ENCODE measurements around the gene ADAMTSL1. TPM values are rescaled to one million over a fixed set of nuclear protein-coding genes. Genes with fewer than 3 reads are reported as not detected.

The ADAMTSL1 gene
- total and polyA plus RNA-seq, 2 donors from 2014 or later: 3.0 to 27.3 TPM

DNA sequence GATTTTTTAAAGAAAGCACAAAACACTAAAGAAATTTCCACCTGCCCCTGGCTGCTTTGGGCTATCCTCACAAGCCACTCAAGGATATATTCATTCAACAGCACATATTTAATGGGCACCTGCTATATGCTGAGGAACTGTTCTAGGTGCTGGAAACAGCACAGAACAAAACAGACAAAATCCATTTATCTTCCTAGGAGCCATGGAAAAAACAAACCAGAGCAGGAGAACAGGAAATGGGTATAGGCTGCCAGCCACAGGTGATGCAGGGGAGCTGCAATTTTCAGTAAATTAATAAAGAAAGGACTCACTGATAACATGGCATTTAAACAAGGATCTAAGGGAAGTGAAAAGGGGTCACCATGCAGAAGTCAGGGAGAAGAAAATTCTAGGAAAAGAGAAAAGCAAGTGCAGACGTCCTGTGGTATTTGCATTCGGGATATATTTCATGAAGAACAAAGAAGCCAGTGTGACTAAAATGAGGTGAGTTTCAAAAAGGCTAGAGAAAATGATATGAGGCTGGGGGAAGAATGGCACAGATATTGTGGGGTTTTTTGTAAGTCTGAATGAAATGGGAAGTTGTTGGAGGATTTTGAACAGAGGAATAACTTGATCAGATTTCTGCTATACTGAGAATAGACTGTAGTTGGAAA, 152.2 kb downstream of the ADAMTSL1 start:
- Histone ChIP-seq H3K27ac (ENCODE audit: low read depth in 2 of 2, low read length in 2 of 2) (no peak overlapping the region), H3K9me3 (ENCODE audit: control insufficient read depth in 2 of 3, insufficient read depth in 1 of 3, low read length in 3 of 3) (no peaks in the 10 kb centered on the region), H3K4me3 (ENCODE audit: low read length in 3 of 3) (no peak overlapping the region), H3K27me3 (ENCODE audit: control insufficient read depth, insufficient read depth, low read length) (no peaks in the 10 kb centered on the region), H3K9ac (ENCODE audit: low read length in 3 of 3) (no peak overlapping the region), H3K4me1 (ENCODE audit: control insufficient read depth in 2 of 3, insufficient read depth in 2 of 3, low read depth in 1 of 3, low read length in 3 of 3) (no peaks in the 10 kb centered on the region), H3K36me3 (ENCODE audit: control insufficient read depth in 2 of 3, insufficient read depth in 3 of 3, low read length in 3 of 3) (no peaks in the 10 kb centered on the region)
- DNase-seq: no peak
- TF ChIP-seq, protein P1, sequence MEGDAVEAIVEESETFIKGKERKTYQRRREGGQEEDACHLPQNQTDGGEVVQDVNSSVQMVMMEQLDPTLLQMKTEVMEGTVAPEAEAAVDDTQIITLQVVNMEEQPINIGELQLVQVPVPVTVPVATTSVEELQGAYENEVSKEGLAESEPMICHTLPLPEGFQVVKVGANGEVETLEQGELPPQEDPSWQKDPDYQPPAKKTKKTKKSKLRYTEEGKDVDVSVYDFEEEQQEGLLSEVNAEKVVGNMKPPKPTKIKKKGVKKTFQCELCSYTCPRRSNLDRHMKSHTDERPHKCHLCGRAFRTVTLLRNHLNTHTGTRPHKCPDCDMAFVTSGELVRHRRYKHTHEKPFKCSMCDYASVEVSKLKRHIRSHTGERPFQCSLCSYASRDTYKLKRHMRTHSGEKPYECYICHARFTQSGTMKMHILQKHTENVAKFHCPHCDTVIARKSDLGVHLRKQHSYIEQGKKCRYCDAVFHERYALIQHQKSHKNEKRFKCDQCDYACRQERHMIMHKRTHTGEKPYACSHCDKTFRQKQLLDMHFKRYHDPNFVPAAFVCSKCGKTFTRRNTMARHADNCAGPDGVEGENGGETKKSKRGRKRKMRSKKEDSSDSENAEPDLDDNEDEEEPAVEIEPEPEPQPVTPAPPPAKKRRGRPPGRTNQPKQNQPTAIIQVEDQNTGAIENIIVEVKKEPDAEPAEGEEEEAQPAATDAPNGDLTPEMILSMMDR (IDR thresholded peaks at IDR 0.05; ENCODE audit: borderline replicate concordance, extremely low read depth, insufficient read depth): no peak
- intact Hi-C loops (cut with DNase I): no loop called here
- FAIRE-seq: no peak

DNA sequence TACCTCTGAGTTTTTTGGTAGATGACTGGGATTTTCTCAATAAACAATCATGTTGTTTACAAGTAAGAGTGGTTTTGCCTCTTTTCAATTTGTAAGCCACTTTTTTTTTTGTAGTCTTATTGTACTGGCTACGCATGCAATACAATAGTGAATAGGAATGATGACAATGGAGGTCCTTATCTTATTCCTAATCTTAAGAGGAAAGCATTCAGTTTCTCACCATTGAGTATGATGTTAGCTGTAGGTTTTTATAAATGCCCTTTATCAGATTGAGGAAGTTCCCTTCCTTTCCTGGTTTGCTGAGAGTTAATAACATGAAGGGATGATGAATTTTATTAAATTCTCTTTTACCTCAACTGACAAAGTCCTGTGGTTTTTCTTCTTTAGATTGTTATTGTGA, 155.2 kb downstream of the ADAMTSL1 start:
- H3K27me3 ChIP-seq (ENCODE audit: control insufficient read depth, insufficient read depth, low read length): no peaks in the 10 kb centered on the region
- DNase-seq (no peak), FAIRE-seq (no peak)
- no peaks in the 10 kb centered on the region for H3K36me3 ChIP-seq (ENCODE audit: control insufficient read depth in 2 of 3, insufficient read depth in 3 of 3, low read length in 3 of 3)
- no peak overlapping the region for H3K4me3 ChIP-seq (ENCODE audit: low read length in 3 of 3)
- H3K9me3 ChIP-seq (ENCODE audit: control insufficient read depth in 2 of 3, insufficient read depth in 1 of 3, low read length in 3 of 3): no peaks in the 10 kb centered on the region
- TF ChIP-seq, protein P1 (IDR thresholded peaks at IDR 0.05; ENCODE audit: borderline replicate concordance, extremely low read depth, insufficient read depth): no peak
- no peak overlapping the region for H3K27ac ChIP-seq (ENCODE audit: low read depth in 2 of 2, low read length in 2 of 2)
- peaks cover 0 to 3% (median 0%) of the 10 kb centered on the region in 3 donors for H3K4me1 ChIP-seq (ENCODE audit: control insufficient read depth in 2 of 3, insufficient read depth in 2 of 3, low read depth in 1 of 3, low read length in 3 of 3)
- intact Hi-C loops (cut with DNase I): no loop called here
- no peak overlapping the region for H3K9ac ChIP-seq (ENCODE audit: low read length in 3 of 3)

DNA sequence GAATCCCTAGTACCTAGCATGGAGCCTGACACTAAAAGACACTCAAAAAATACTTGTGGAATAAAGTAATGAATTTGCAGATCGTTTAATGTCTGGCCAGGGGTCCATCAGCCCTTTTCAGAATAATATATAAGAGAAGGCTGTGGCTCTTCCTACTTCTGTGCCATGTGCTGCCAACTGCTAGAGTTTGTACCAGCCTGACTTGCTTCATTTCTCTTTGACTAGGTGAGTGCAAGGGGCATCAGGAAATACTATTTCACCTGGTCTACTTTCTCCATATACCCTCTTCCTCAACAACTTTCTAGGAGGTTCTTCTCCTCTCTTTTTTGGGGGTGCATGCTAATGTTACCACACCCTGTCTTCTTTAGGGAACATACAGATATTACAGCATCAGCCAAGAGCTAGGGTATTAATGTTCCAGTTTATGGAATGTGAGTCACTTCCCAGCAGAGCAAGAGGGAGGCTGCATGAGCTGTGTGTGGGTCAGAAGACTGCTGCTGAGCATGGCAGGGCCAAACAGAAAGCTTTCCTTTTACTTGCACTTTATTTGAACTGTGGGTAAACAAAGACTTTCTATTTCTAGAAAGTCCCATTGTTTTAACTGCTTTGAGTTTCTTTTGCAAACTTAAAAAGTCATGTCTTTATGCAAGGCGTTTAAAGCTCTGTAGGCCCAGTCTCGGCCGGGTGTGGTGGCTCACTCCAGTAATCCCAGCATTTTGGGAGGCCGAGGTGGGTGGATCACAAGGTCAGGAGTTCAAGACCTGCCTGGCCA, 158.9 kb downstream of the ADAMTSL1 start:
- Histone ChIP-seq H3K36me3 (ENCODE audit: control insufficient read depth in 2 of 3, insufficient read depth in 3 of 3, low read length in 3 of 3) (no peaks in the 10 kb centered on the region), H3K9me3 (ENCODE audit: control insufficient read depth in 2 of 3, insufficient read depth in 1 of 3, low read length in 3 of 3) (no peaks in the 10 kb centered on the region)
- FAIRE-seq: no peak

More for the DNA sequence above, 158.9 kb downstream of the ADAMTSL1 start:
- intact Hi-C loops (cut with DNase I): no loop called here
- Histone ChIP-seq H3K4me3 (ENCODE audit: low read length in 3 of 3) (no peak overlapping the region), H3K9ac (ENCODE audit: low read length in 3 of 3) (no peak overlapping the region), H3K27ac (ENCODE audit: low read depth in 2 of 2, low read length in 2 of 2) (peak overlapping the region; percentile 8 to 72), H3K27me3 (ENCODE audit: control insufficient read depth, insufficient read depth, low read length) (no peaks in the 10 kb centered on the region), H3K4me1 (ENCODE audit: control insufficient read depth in 2 of 3, insufficient read depth in 2 of 3, low read depth in 1 of 3, low read length in 3 of 3) (peaks cover 0 to 3% (median 0%) of the 10 kb centered on the region in 3 donors)
- DNase-seq: peak in 2 of 5 donors; percentile 19 to 58
- TF ChIP-seq, protein P1 (IDR thresholded peaks at IDR 0.05; ENCODE audit: borderline replicate concordance, extremely low read depth, insufficient read depth): no peak
